ENCODE results near the gene STRIT1.

GRCh38 chr3:155313300-155313699 is 19.8 kb upstream of the STRIT1 start:
- TF ChIP-seq CTCF (IDR thresholded peaks at IDR 0.05) (no peak), EZH2 (IDR thresholded peaks at IDR 0.05; ENCODE audit: borderline replicate concordance, insufficient read depth, low read depth, low read length, poor library complexity, severe bottlenecking) (no peak)

Measured in B cell (primary cell).